Gastrocnemius medialis (tissue), 4 donors: ENCODE data around the gene ACP2.

ENCODE experiments used
- CTCF ChIP-seq, 5 experiments: fragments of 450-650 bp in 3 of 5; fragments of 200-600 bp in 2 of 5; sonication (generic) in 2 of 5; IDR thresholded peaks in 4 of 5; conservative IDR thresholded peaks in 1 of 5; 1 replicate in 4 of 5; 2 replicates in 1 of 5; pipeline ENCODE4 v1.5.1; 2016 to 2019; ENCODE audit warnings: antibody characterized with exemption in 5 of 5, mild to moderate bottlenecking in 3 of 5, moderate library complexity in 3 of 5
- POLR2A ChIP-seq, 2 donors: fragments of 450-650 bp; IDR thresholded peaks; one replicate each; pipeline ENCODE4 v1.6.1; 2017; ENCODE audit warnings: antibody characterized with exemption in 2 of 2, mild to moderate bottlenecking in 2 of 2, moderate library complexity in 2 of 2

GRCh38 chr11:47202576-47202975 is 46.0 kb downstream of the ACP2 start:
- TF ChIP-seq POLR2A (IDR thresholded peaks at IDR 0.05) (no peak), CTCF (IDR thresholded peaks at IDR 0.05 in 4 of 5, conservative IDR thresholded peaks at IDR 0.05 in 1 of 5) (no peak)
